HEK293T (cell line): Measurements from ENCODE around the gene DYNC1I1.

Experiments used
- CTCF ChIA-PET: fragments of 350-600 bp; formaldehyde crosslinking; extraction: SDS; loops from one replicate; lab custom pipeline; 2021; ENCODE audit warnings: antibody characterized with exemption, inconsistent platforms; lab: Yijun Ruan, JAX
- POLR2A ChIA-PET: fragments of 350-600 bp; formaldehyde crosslinking; extraction: SDS; loops from one replicate; lab custom pipeline; 2020; ENCODE audit warnings: antibody characterized with exemption, inconsistent platforms; lab: Yijun Ruan, JAX
- DNase-seq: peaks from one replicate; pipeline ENCODE4 v3.0.0; 2012; ENCODE audit warnings: mixed read lengths; ENCODE audit errors: extremely low spot score
- ARNT ChIP-seq: fragments of 450-650 bp; IDR thresholded peaks from 2 replicates; pipeline ENCODE4 v1.6.1; 2017; ENCODE audit warnings: mild to moderate bottlenecking
- BHLHE40 ChIP-seq: fragments of 450-650 bp; IDR thresholded peaks from 2 replicates; pipeline ENCODE4 v1.6.1; 2016; ENCODE audit warnings: mild to moderate bottlenecking, moderate library complexity, borderline replicate concordance
- CTBP1 ChIP-seq: fragments of 450-650 bp; IDR thresholded peaks from 2 replicates; pipeline ENCODE4 v1.6.1; 2016; ENCODE audit warnings: borderline replicate concordance
- ELF4 ChIP-seq: fragments of 450-650 bp; IDR thresholded peaks from 2 replicates; pipeline ENCODE4 v1.6.1; 2017; ENCODE audit warnings: antibody characterized with exemption
- FOXA1 ChIP-seq: fragments of 450-650 bp; IDR thresholded peaks from 2 replicates; pipeline ENCODE4 v1.6.1; 2016; ENCODE audit warnings: mild to moderate bottlenecking
- FOXK2 ChIP-seq: fragments of 450-650 bp; IDR thresholded peaks from 2 replicates; pipeline ENCODE4 v1.6.1; 2016; ENCODE audit warnings: mild to moderate bottlenecking
- FOXM1 ChIP-seq: fragments of 450-650 bp; IDR thresholded peaks from 2 replicates; pipeline ENCODE4 v1.6.1; 2017; ENCODE audit warnings: mild to moderate bottlenecking, borderline replicate concordance
- HDGF ChIP-seq: fragments of 450-650 bp; IDR thresholded peaks from 2 replicates; pipeline ENCODE4 v1.6.1; 2017; ENCODE audit warnings: antibody characterized with exemption, borderline replicate concordance
- L3MBTL2 ChIP-seq: fragments of 450-650 bp; conservative IDR thresholded peaks from 2 replicates; pipeline ENCODE4 v1.6.1; 2016; ENCODE audit warnings: mild to moderate bottlenecking
- LEF1 ChIP-seq: fragments of 450-650 bp; IDR thresholded peaks from 2 replicates; pipeline ENCODE4 v1.6.1; 2017; ENCODE audit warnings: mild to moderate bottlenecking, borderline replicate concordance
- NFRKB ChIP-seq: fragments of 450-650 bp; IDR thresholded peaks from 2 replicates; pipeline ENCODE4 v1.6.1; 2016; ENCODE audit warnings: mild to moderate bottlenecking, moderate library complexity
- PKNOX1 ChIP-seq: fragments of 450-650 bp; IDR thresholded peaks from 2 replicates; pipeline ENCODE4 v1.6.1; 2016
- SP1 ChIP-seq: fragments of 450-650 bp; IDR thresholded peaks from 2 replicates; pipeline ENCODE4 v1.6.1; 2017
- SUZ12 ChIP-seq: fragments of 450-650 bp; IDR thresholded peaks from 2 replicates; pipeline ENCODE4 v1.6.1; 2016; ENCODE audit warnings: mild to moderate bottlenecking
- TARDBP ChIP-seq: fragments of 450-650 bp; IDR thresholded peaks from 2 replicates; pipeline ENCODE4 v1.6.1; 2016
- ZNF384 ChIP-seq: fragments of 450-650 bp; IDR thresholded peaks from 2 replicates; pipeline ENCODE4 v1.6.1; 2016

Gene DYNC1I1

GRCh38 chr7:96067321-96067720 lies 295.0 kb downstream of the DYNC1I1 start:
- TF ChIP-seq FOXM1 (no peak), FOXK2 (no peak), PKNOX1 (no peak), ARNT (no peak), SUZ12 (no peak), ELF4 (no peak), TARDBP (no peak), ZNF384 (no peak), CTBP1 (no peak), HDGF (no peak), FOXA1 (no peak), L3MBTL2 (no peak), SP1 (no peak), NFRKB (no peak), BHLHE40 (no peak), LEF1 (no peak)
- DNase-seq = no peak
- POLR2A ChIA-PET = no interaction called here
- CTCF ChIA-PET = no interaction called here

GRCh38 chr7:96069401-96069800 lies 297.0 kb downstream of the DYNC1I1 start:
- no peak for DNase-seq
- ChIA-PET CTCF (no interaction called here), POLR2A (no interaction called here)
- no peak for TF ChIP-seq FOXK2
- TF ChIP-seq FOXM1 = no peak
- TF ChIP-seq NFRKB = no peak
- no peak for TF ChIP-seq HDGF
- TF ChIP-seq PKNOX1 = no peak
- no peak for TF ChIP-seq SP1
- TF ChIP-seq ZNF384 = no peak
- no peak for TF ChIP-seq CTBP1
- no peak for TF ChIP-seq SUZ12
- no peak for TF ChIP-seq FOXA1

GRCh38 chr7:96074871-96075270 lies 302.5 kb downstream of the DYNC1I1 start:
- TF ChIP-seq FOXA1 = no peak
- TF ChIP-seq TARDBP = no peak
- TF ChIP-seq HDGF = no peak
- no peak for TF ChIP-seq ZNF384
- no peak for TF ChIP-seq CTBP1
- TF ChIP-seq ARNT = no peak
- no peak for TF ChIP-seq LEF1
- TF ChIP-seq NFRKB = no peak
- TF ChIP-seq ELF4 = no peak
- TF ChIP-seq PKNOX1 = no peak
- TF ChIP-seq BHLHE40 = no peak
- no peak for TF ChIP-seq L3MBTL2
- TF ChIP-seq FOXM1 = no peak
- TF ChIP-seq FOXK2 = no peak
- CTCF ChIA-PET = interaction anchor here (0.6 to 0.7 kb wide), 2 partner anchors 109 to 142 kb away, joined by 3 to 4 read pairs; no protein-coding TSS in a partner anchor
- DNase-seq = no peak
- POLR2A ChIA-PET = no interaction called here

GRCh38 chr7:96075510-96076349 lies 303.4 kb downstream of the DYNC1I1 start:
- ChIA-PET CTCF (interaction anchor here (0.6 to 0.7 kb wide), 3 partner anchors 108 to 332 kb away, joined by 3 to 4 read pairs (median 3); no protein-coding TSS in a partner anchor), POLR2A (no interaction called here)
- TF ChIP-seq TARDBP (no peak), BHLHE40 (no peak), SP1 (no peak), ARNT (no peak), NFRKB (no peak), FOXM1 (no peak), ZNF384 (no peak), L3MBTL2 (no peak; the same call in 1 of the 2 replicates), HDGF (no peak)
- peak; percentile 77 for DNase-seq

- TF ChIP-seq NFRKB (no peak), L3MBTL2 (0 out of 2 replicates have a peak, but pooled peaks have one; percentile 11)
- DNase-seq = no peak
- ChIA-PET POLR2A (no interaction called here), CTCF (interaction anchor here (0.7 kb wide), 1 partner anchor 331 kb away, joined by 3 read pairs; no protein-coding TSS in a partner anchor)
Observed at GRCh38 chr7:96076350-96076707, 304.0 kb downstream of the DYNC1I1 start.

GRCh38 chr7:96080027-96080426 lies 307.7 kb downstream of the DYNC1I1 start:
- CTCF ChIA-PET = no interaction called here
- DNase-seq = no peak
- POLR2A ChIA-PET = no interaction called here
- no peak for TF ChIP-seq LEF1
- no peak for TF ChIP-seq HDGF
- no peak for TF ChIP-seq BHLHE40
- no peak for TF ChIP-seq ZNF384
- no peak for TF ChIP-seq FOXA1
- no peak for TF ChIP-seq SUZ12
- TF ChIP-seq ARNT = no peak
- no peak for TF ChIP-seq FOXK2
- TF ChIP-seq PKNOX1 = no peak
- TF ChIP-seq NFRKB = no peak
